Neural cell (in vitro differentiated cells): ENCODE results near the gene FN3K.

Experiments used
- CTCF ChIP-seq: fragments of 450-650 bp; IDR thresholded peaks from 2 replicates; pipeline ENCODE4 v1.5.1; 2014; ENCODE audit warnings: antibody characterized with exemption, mild to moderate bottlenecking, moderate library complexity; ENCODE audit not compliant: poor library complexity, severe bottlenecking
- EP300 ChIP-seq: fragments of 450-650 bp; conservative IDR thresholded peaks from 2 replicates; pipeline ENCODE4 v1.6.1; 2014; ENCODE audit warnings: antibody characterized with exemption, mild to moderate bottlenecking, moderate library complexity; ENCODE audit not compliant: poor library complexity, severe bottlenecking
- EZH2 ChIP-seq: fragments of 200-600, 300-800 bp; shearing (Covaris generic), sonication (generic); IDR thresholded peaks from 2 replicates; pipeline ENCODE4 v1.6.1; 2014; ENCODE audit warnings: antibody characterized with exemption, low read length, borderline replicate concordance, mild to moderate bottlenecking; ENCODE audit not compliant: insufficient read depth, poor library complexity, severe bottlenecking
- POLR2AphosphoS5 ChIP-seq: IDR thresholded peaks from 2 replicates; pipeline ENCODE4 v1.6.1; 2012
- SMC3 ChIP-seq: fragments of 450-650 bp; conservative IDR thresholded peaks from 2 replicates; pipeline ENCODE4 v1.6.1; 2014; ENCODE audit warnings: antibody characterized with exemption, mild to moderate bottlenecking, moderate library complexity; ENCODE audit not compliant: poor library complexity
- TAF1 ChIP-seq: IDR thresholded peaks from 2 replicates; pipeline ENCODE4 v1.6.1; 2012; ENCODE audit warnings: low read depth
- TF ChIP-seq, protein P1 (sequence below): IDR thresholded peaks from 2 replicates; pipeline ENCODE4 v1.6.1; 2012; ENCODE audit warnings: borderline replicate concordance

DNA sequence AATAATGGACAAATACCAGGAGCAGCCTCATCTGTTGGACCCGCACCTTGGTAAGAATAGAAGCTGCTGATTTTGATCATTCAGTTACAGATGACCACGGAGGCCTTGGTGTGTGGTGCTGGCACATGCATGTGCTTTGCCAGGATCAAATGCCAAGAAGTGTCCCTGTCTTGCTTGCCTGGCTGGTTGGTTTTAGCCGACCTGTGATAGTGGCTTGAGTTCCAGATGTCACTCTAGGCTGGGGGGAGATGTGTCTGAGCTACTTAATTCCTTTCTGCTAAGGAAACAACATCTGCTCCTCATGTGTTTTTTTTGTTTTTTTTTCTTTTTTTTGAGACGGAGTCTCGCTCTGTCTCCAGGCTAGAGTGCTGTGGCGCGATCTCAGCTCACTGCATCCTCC lies 20.8 kb downstream of the FN3K start:
- no peak for TF ChIP-seq TAF1
- no peak for TF ChIP-seq CTCF
- TF ChIP-seq, protein P1, sequence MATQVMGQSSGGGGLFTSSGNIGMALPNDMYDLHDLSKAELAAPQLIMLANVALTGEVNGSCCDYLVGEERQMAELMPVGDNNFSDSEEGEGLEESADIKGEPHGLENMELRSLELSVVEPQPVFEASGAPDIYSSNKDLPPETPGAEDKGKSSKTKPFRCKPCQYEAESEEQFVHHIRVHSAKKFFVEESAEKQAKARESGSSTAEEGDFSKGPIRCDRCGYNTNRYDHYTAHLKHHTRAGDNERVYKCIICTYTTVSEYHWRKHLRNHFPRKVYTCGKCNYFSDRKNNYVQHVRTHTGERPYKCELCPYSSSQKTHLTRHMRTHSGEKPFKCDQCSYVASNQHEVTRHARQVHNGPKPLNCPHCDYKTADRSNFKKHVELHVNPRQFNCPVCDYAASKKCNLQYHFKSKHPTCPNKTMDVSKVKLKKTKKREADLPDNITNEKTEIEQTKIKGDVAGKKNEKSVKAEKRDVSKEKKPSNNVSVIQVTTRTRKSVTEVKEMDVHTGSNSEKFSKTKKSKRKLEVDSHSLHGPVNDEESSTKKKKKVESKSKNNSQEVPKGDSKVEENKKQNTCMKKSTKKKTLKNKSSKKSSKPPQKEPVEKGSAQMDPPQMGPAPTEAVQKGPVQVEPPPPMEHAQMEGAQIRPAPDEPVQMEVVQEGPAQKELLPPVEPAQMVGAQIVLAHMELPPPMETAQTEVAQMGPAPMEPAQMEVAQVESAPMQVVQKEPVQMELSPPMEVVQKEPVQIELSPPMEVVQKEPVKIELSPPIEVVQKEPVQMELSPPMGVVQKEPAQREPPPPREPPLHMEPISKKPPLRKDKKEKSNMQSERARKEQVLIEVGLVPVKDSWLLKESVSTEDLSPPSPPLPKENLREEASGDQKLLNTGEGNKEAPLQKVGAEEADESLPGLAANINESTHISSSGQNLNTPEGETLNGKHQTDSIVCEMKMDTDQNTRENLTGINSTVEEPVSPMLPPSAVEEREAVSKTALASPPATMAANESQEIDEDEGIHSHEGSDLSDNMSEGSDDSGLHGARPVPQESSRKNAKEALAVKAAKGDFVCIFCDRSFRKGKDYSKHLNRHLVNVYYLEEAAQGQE: no peak
- no peak for TF ChIP-seq EP300
- TF ChIP-seq EZH2: no peak
- no peak for TF ChIP-seq POLR2AphosphoS5
- TF ChIP-seq SMC3: no peak
